Erythroblast (primary cell): ENCODE results near the gene ST6GAL2.

Source experiments
- GATA1 ChIP-seq: IDR thresholded peaks from 2 replicates; pipeline ENCODE4 v1.6.1; 2011; ENCODE audit warnings: low read depth, mild to moderate bottlenecking, control low read depth, low read length, moderate library complexity
- POLR2A ChIP-seq: IDR thresholded peaks from 2 replicates; pipeline ENCODE4 v1.6.1; 2011; ENCODE audit warnings: mild to moderate bottlenecking, low read length

GRCh38 chr2:106894545-106894944 lies 8.6 kb upstream of the ST6GAL2 start:
- TF ChIP-seq POLR2A (no peak), GATA1 (no peak)
